Measurements from ENCODE around the gene CDKAL1.
"Not testable (repeated sequence)": the region's sequence is repeated elsewhere in the genome, so short reads cannot be mapped to it uniquely, and the experiment has no call there.

CDKAL1 gene

GRCh38 chr6:20755631-20756030 lies 221.4 kb downstream of the CDKAL1 start:
- no peak for DNase-seq

- not testable (repeated sequence) for DNase-seq
Observed at GRCh38 chr6:20756584-20757147, 222.4 kb downstream of the CDKAL1 start.

GRCh38 chr6:20757761-20758160 lies 223.5 kb downstream of the CDKAL1 start:
- DNase-seq = no peak

- DNase-seq = no peak
Observed at GRCh38 chr6:20763296-20763695, 229.0 kb downstream of the CDKAL1 start.

GRCh38 chr6:20769631-20770030 lies 235.4 kb downstream of the CDKAL1 start:
- DNase-seq = no peak

- DNase-seq = no peak
Observed at GRCh38 chr6:20770773-20771172, 236.5 kb downstream of the CDKAL1 start.

- DNase-seq = no peak
Observed at GRCh38 chr6:20771409-20771808, 237.2 kb downstream of the CDKAL1 start.

- no peak for DNase-seq
Observed at GRCh38 chr6:20773822-20774221, 239.6 kb downstream of the CDKAL1 start.

GRCh38 chr6:20775981-20776380 lies 241.7 kb downstream of the CDKAL1 start:
- no peak for DNase-seq

- DNase-seq = no peak
Observed at GRCh38 chr6:20777801-20778200, 243.5 kb downstream of the CDKAL1 start.

GRCh38 chr6:20778459-20778858 lies 244.2 kb downstream of the CDKAL1 start:
- DNase-seq = no peak

GRCh38 chr6:20778912-20779311 lies 244.7 kb downstream of the CDKAL1 start:
- DNase-seq = no peak

- DNase-seq = no peak
Observed at GRCh38 chr6:20789162-20789561, 254.9 kb downstream of the CDKAL1 start.

GRCh38 chr6:20790032-20790791 lies 256.0 kb downstream of the CDKAL1 start:
- no peak for DNase-seq

GRCh38 chr6:20791074-20791473 lies 256.8 kb downstream of the CDKAL1 start:
- no peak for DNase-seq

- DNase-seq = no peak
Observed at GRCh38 chr6:20791944-20792343, 257.7 kb downstream of the CDKAL1 start.

GRCh38 chr6:20793174-20793573 lies 258.9 kb downstream of the CDKAL1 start:
- DNase-seq = no peak

GRCh38 chr6:20797597-20797996 lies 263.3 kb downstream of the CDKAL1 start:
- DNase-seq = no peak

- no peak for DNase-seq
Observed at GRCh38 chr6:20800229-20800628, 266.0 kb downstream of the CDKAL1 start.

GRCh38 chr6:20800653-20801052 lies 266.4 kb downstream of the CDKAL1 start:
- no peak for DNase-seq

- no peak for DNase-seq
Observed at GRCh38 chr6:20801595-20801994, 267.3 kb downstream of the CDKAL1 start.

GRCh38 chr6:20802596-20802995 lies 268.3 kb downstream of the CDKAL1 start:
- no peak for DNase-seq

GRCh38 chr6:20805021-20805420 lies 270.8 kb downstream of the CDKAL1 start:
- DNase-seq = no peak

GRCh38 chr6:20806669-20807068 lies 272.4 kb downstream of the CDKAL1 start:
- DNase-seq = no peak

GRCh38 chr6:20808439-20808838 lies 274.2 kb downstream of the CDKAL1 start:
- no peak for DNase-seq

Data from stimulated activated CD4-positive, alpha-beta T cell treated with anti-CD3 and anti-CD28 coated beads, Interleukin-4, amount 100 ng/mL, for 24 hours (primary cell).